Endothelial cell of umbilical vein (primary cell): ENCODE results near the gene SRGAP3. TPM values are rescaled to one million over a fixed set of nuclear protein-coding genes. Genes with fewer than 3 reads are reported as not detected.

Experiments used
- BruUV-seq: library from RNA; stranded (reverse); fragments of 400-500 nt; replicated peaks from 2 replicates; lab custom pipeline; 2021; lab: Mats Ljungman, UMichigan
- CTCF ChIA-PET: fragments of 300-600, 350-600 bp; sonication (Branson Sonifier 250); formaldehyde crosslinking; loops from one replicate; lab custom pipeline; 2021; ENCODE audit warnings: antibody characterized with exemption, inconsistent platforms; lab: Charles Lee
- POLR2A ChIA-PET: fragments of 300-600, 350-600 bp; sonication (Branson Sonifier 250); formaldehyde crosslinking; loops from one replicate; lab custom pipeline; 2021; ENCODE audit warnings: antibody characterized with exemption, inconsistent platforms; lab: Charles Lee
- DNase-seq: peaks from one replicate; pipeline ENCODE4 v3.0.0-alpha.2; 2011; ENCODE audit warnings: low read depth, low spot score
- FAIRE-seq: peaks from 2 replicates; lab custom pipeline; 2011; peaks lifted over from hg19 to GRCh38; lab: Jason Lieb, UNC
- H2AFZ ChIP-seq: 2 replicates; pipeline ENCODE4 v1.6.0; 2012; ENCODE audit warnings: low read depth, low read length, control low read depth, inconsistent platforms
- H3K27ac ChIP-seq: 2 replicates; pipeline ENCODE4 v1.5.1; 2011; ENCODE audit warnings: low read depth, mild to moderate bottlenecking, control low read depth, low read length, moderate library complexity; ENCODE audit not compliant: insufficient read depth
- H3K27me3 ChIP-seq, 2 experiments: 2 replicates each; pipeline versions ENCODE4 v1.6.0 to v1.6.1; 2011; ENCODE audit warnings: low read length in 2 of 2, mixed read lengths in 1 of 2; ENCODE audit not compliant: control insufficient read depth in 2 of 2, insufficient read depth in 2 of 2
- H3K36me3 ChIP-seq, 2 experiments: 2 replicates in 1 of 2; 3 replicates in 1 of 2; pipeline ENCODE4 v1.5.1; 2011; ENCODE audit warnings: low read length in 2 of 2, mild to moderate bottlenecking in 1 of 2, moderate library complexity in 1 of 2; ENCODE audit not compliant: control insufficient read depth in 2 of 2, insufficient read depth in 2 of 2; ENCODE audit errors: extremely low read depth in 1 of 2
- H3K4me1 ChIP-seq: 3 replicates; pipeline ENCODE4 v1.5.1; 2011; ENCODE audit warnings: mild to moderate bottlenecking, low read length; ENCODE audit not compliant: control insufficient read depth, insufficient read depth; ENCODE audit errors: extremely low read depth
- H3K4me2 ChIP-seq: 2 replicates; pipeline ENCODE4 v1.6.1; 2011; ENCODE audit warnings: low read length, control low read depth, mixed read lengths; ENCODE audit not compliant: insufficient read depth
- H3K4me3 ChIP-seq, 3 experiments: fragments of 200-600 bp in 1 of 3; sonication (generic), shearing (Covaris generic) in 1 of 3; replicated peaks in 1 of 3; 2 replicates each; pipeline ENCODE4 v1.5.1; 2011 to 2016; ENCODE audit warnings: control low read depth in 3 of 3, low read length in 3 of 3, mild to moderate bottlenecking in 2 of 3, inconsistent platforms in 1 of 3, low read depth in 1 of 3, moderate library complexity in 1 of 3; ENCODE audit not compliant: insufficient read depth in 1 of 3
- H3K79me2 ChIP-seq: 2 replicates; pipeline ENCODE4 v1.6.0; 2012; ENCODE audit warnings: low read length, inconsistent platforms; ENCODE audit not compliant: control insufficient read depth, insufficient read depth
- H3K9ac ChIP-seq: replicated peaks from 2 replicates; pipeline ENCODE3; 2011; ENCODE audit warnings: low read length, control low read depth; ENCODE audit not compliant: insufficient read depth; ENCODE audit errors: extremely low read depth
- H3K9me1 ChIP-seq: replicated peaks from 3 replicates; pipeline ENCODE4 v1.6.0; 2011; ENCODE audit warnings: mild to moderate bottlenecking, low read length; ENCODE audit not compliant: control insufficient read depth, insufficient read depth; ENCODE audit errors: extremely low read depth
- H3K9me3 ChIP-seq: replicated peaks from 2 replicates; pipeline ENCODE4 v1.5.1; 2012; ENCODE audit warnings: low read length, inconsistent platforms; ENCODE audit not compliant: control insufficient read depth, insufficient read depth
- H4K20me1 ChIP-seq: replicated peaks from 2 replicates; pipeline ENCODE3; 2011; ENCODE audit warnings: mild to moderate bottlenecking, low read length; ENCODE audit not compliant: control insufficient read depth, insufficient read depth; ENCODE audit errors: extremely low read depth
- CTCF ChIP-seq, 2 donors: IDR thresholded peaks; 1 replicate in 1 of 2; 2 replicates in 1 of 2; pipeline ENCODE4 v1.5.1; 2011; ENCODE audit warnings: low read length in 2 of 2, mild to moderate bottlenecking in 2 of 2, moderate library complexity in 2 of 2, control low read depth in 1 of 2, inconsistent platforms in 1 of 2, low read depth in 1 of 2; ENCODE audit not compliant: insufficient read depth in 1 of 2; ENCODE audit errors: extremely low read depth in 1 of 2
- EZH2 ChIP-seq: IDR thresholded peaks from 2 replicates; pipeline ENCODE4 v1.6.1; 2012; ENCODE audit warnings: borderline replicate concordance, low read depth, mild to moderate bottlenecking, moderate library complexity, low read length, inconsistent platforms; ENCODE audit not compliant: severe bottlenecking
- FOS ChIP-seq: IDR thresholded peaks from 2 replicates; pipeline ENCODE4 v1.6.1; 2011; ENCODE audit warnings: mild to moderate bottlenecking, low read length, moderate library complexity, borderline replicate concordance; ENCODE audit not compliant: insufficient read depth
- GATA2 ChIP-seq: IDR thresholded peaks from 2 replicates; pipeline ENCODE4 v1.7.0; 2011; ENCODE audit warnings: low read depth, mild to moderate bottlenecking, moderate library complexity, mixed read lengths, low read length; ENCODE audit not compliant: insufficient read length, insufficient read depth
- JUN ChIP-seq: IDR thresholded peaks from 2 replicates; pipeline ENCODE4 v1.6.1; 2011; ENCODE audit warnings: borderline replicate concordance, low read depth; ENCODE audit not compliant: insufficient read length, insufficient read depth
- MAX ChIP-seq: IDR thresholded peaks from 2 replicates; pipeline ENCODE4 v1.6.1; 2011; ENCODE audit not compliant: insufficient read depth, insufficient read length
- MYC ChIP-seq: IDR thresholded peaks from one replicate; pipeline ENCODE4 v1.6.1; 2011; ENCODE audit warnings: mild to moderate bottlenecking, low read depth, low read length
- POLR2A ChIP-seq: IDR thresholded peaks from 2 replicates; pipeline ENCODE4 v1.6.1; 2012; ENCODE audit warnings: low read depth, mild to moderate bottlenecking, control low read depth, low read length
- POLR2AphosphoS5 ChIP-seq: IDR thresholded peaks from 2 replicates; pipeline ENCODE4 v1.6.1; 2012; ENCODE audit warnings: low read depth, mild to moderate bottlenecking, control low read depth, low read length, moderate library complexity; ENCODE audit not compliant: insufficient read depth
- dilution Hi-C: fragments of 300-500 bp; cut with MboI; formaldehyde crosslinking; loops from one replicate; pipeline ENCODE4 v1.15.0; 2019; ENCODE audit warnings: low sequenced_read_pairs; ENCODE audit not compliant: extremely low pct_ligation_motif_present
- intact Hi-C: fragments of 100-400 bp; cut with micrococcal nuclease; formaldehyde crosslinking; loops from one replicate; pipeline ENCODE4 v1.10.0; 2022
- polyA plus RNA-seq, 4 experiments: library from polyadenylated mRNA; depleted of rRNA in 3 of 4; stranded (reverse) in 3 of 4; unstranded in 1 of 4; fragments of >200 nt; gene quantifications; 2 replicates each; pipeline versions ENCODE4 v1.2.1 to v1.2.3, GENCODE V29; 2011 to 2012; ENCODE audit warnings: missing spikeins in 1 of 4
- total RNA-seq: library from RNA; stranded (reverse); gene quantifications from 2 replicates; pipeline ENCODE4 v1.2.3, GENCODE V29; 2021

SRGAP3 gene
- total and polyA plus RNA-seq, 2 donors (not counting 3 experiments of a cell fraction or from before 2014, with no cell fraction given), result 0.06 TPM; not detected in 1

GRCh38 chr3:9045371-9045770, 204.1 kb downstream of the SRGAP3 start:
- ChIA-PET POLR2A (no interaction called here), CTCF (interaction anchor here (1.2 kb wide), 1 partner anchor 19 kb away, joined by 4 read pairs; no protein-coding TSS in a partner anchor)
- no peaks in the 10 kb centered on the region for H3K27me3 ChIP-seq
- TF ChIP-seq POLR2AphosphoS5, result no peak
- TF ChIP-seq CTCF (IDR thresholded peaks at IDR 0.05; ENCODE audit: extremely low read depth in 1 of 2, insufficient read depth in 1 of 2, low read depth in 1 of 2, low read length in 2 of 2), result no peak
- no peak for TF ChIP-seq GATA2
- TF ChIP-seq FOS, result no peak
- no peak for TF ChIP-seq POLR2A
- no peak for TF ChIP-seq MAX
- no peak for TF ChIP-seq EZH2
- no peak for TF ChIP-seq MYC
- TF ChIP-seq JUN, result no peak
- dilution Hi-C loops, result no loop called here
- H4K20me1 ChIP-seq, result no peaks in the 10 kb centered on the region
- no peak for FAIRE-seq
- BruUV-seq, result no TSS peak
- no peaks in the 10 kb centered on the region for H3K36me3 ChIP-seq
- no peak overlapping the region for H3K27ac ChIP-seq
- H3K9me3 ChIP-seq, result no peaks in the 10 kb centered on the region
- no peaks in the 10 kb centered on the region for H3K79me2 ChIP-seq
- no peak overlapping the region for H2AFZ ChIP-seq
- no peak overlapping the region for H3K9ac ChIP-seq
- no peak overlapping the region for H3K4me3 ChIP-seq
- H3K4me2 ChIP-seq, result no peak overlapping the region
- no peak for DNase-seq
- intact Hi-C loops, result no loop called here
- no peaks in the 10 kb centered on the region for H3K9me1 ChIP-seq
- no peaks in the 10 kb centered on the region for H3K4me1 ChIP-seq
